NCI-H187 (cell line): ENCODE measurements around the gene DGKB.

Experiments used
- DNase-seq, 2 experiments: peaks; one replicate each; lab custom pipeline; 2025; lab: John Stamatoyannopoulos, UW

Gene DGKB

GRCh38 chr7:14385074-14385473, 517.5 kb downstream of the DGKB start:
- no peak for DNase-seq

DNA sequence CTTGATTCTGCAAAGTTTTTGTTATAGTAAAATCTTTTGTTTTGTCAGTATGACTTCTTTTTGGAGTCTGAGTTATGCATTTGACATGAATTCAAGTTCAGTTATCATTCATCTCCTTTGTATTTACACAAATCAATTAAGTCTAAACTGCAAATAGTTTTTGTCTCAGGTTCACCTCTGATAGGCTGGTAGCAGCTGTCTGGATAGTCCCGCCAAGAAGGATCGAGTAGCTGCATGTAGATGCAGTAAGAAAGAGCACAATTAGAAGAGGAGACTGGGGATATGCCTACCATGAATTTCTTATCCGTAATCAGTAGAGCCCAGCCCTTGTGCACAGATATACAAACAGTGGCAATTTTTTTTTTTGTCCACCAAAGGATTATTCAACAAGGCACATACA, 520.6 kb downstream of the DGKB start:
- DNase-seq, result no peak

DNA sequence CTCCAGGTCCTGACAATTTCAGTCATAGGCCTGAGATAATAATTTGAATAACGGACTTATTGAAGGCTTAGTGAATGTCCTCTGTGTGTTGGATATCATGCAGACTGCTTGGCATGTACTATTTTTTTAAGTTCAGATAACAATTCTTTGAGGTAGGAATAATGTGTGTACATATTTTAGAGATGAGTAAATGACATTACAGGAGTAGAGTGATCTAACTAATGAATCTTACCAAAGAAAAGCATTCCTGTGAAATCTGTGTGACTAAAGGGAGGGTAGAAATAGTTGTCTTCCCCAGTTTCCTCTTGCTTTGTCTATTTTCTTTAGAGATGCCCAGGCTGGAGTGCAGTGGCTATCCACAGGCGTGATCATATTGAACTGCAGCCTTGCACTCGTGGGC, 521.2 kb downstream of the DGKB start:
- DNase-seq, result no peak

GRCh38 chr7:14380881-14381280, 521.7 kb downstream of the DGKB start:
- DNase-seq, result no peak

DNA sequence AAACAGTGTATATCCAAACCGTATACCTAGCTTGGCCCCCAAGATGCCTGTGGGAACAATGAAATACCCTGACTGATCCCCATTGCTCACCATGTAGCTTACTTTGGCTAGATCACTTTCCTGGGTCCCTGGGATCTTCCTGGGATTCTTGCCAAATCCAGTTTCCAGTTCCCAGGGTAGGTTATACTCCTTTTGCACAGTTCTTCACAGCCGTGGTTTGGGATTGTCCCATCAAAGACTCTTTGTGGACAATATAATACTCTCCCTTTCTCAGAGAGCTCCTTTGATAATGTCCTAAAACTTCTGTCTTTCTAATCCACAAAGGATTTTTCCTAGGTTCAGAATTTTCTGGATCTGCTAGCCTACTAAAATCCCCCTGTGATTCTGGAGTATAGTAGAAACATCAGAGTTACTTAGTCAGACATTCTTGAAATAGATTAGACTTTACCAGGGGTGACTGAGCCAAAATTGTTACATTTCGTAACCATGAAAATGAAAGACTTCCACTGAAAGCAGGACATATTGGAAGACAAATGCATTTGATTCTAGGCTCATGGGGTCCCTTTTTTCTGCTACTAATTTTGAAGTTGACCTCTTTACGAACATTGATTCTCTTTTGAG, 524.8 kb downstream of the DGKB start:
- DNase-seq, result no peak

DNA sequence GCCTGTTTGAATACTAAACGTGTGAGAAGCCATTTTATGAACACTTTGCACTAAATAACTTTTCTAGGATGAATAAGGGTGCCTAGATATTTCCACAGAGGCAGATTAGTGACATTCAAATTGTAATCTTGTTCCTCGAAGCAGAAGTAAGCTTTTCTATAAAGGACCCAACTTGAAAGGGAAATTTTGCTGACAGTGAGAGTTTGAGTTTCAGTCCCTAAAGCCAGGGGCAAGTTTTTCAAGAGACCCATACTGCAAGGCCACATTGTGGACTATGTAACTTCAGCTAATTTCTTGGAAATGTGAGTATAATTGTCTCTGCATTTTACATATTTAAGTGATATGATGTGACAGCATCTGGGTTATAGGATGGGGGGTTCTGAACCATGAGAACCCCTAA, 525.8 kb downstream of the DGKB start:
- DNase-seq, result no peak

GRCh38 chr7:14375998-14376397, 526.6 kb downstream of the DGKB start:
- DNase-seq, result no peak

DNA sequence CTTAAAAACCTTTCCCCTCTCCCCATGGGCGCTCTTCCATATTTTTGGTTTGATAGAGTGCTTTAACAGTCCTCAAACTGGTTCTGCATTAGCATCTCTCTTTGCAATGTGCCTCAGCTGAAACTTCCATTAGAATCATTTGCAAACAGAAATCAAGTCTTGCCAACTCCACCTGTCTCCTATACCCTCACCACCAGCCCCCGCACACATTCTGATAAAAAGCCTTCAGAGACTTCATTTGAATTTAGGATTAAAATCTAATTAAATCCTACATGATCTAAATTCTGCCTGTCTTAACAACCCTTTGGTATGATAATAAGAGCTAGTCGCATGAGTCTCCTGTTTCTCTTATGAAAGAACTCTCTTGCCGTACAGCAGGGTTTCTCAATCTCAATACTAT, 528.2 kb downstream of the DGKB start:
- DNase-seq, result no peak

DNA sequence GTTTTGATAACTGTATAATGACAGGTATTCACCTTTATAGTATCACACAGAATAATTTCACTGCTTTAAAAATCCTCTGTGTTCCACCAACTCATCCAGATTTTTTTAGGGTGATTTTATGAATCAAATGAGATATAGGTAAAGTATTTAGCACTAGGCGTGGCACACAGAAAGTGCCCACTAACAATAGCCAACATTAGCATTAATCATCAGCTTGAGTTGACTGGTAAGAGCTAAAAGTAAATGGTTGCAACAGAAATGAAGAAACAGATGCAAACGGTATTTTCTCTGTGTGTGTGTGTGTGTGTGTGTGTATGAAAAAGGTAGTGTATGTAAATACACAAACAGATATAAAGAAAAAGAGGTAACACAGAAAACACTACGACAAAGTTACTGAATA, 534.3 kb downstream of the DGKB start:
- DNase-seq, result no peak

- DNase-seq, result no peak
Observed at GRCh38 chr7:14351167-14351566, 551.4 kb downstream of the DGKB start.

DNA sequence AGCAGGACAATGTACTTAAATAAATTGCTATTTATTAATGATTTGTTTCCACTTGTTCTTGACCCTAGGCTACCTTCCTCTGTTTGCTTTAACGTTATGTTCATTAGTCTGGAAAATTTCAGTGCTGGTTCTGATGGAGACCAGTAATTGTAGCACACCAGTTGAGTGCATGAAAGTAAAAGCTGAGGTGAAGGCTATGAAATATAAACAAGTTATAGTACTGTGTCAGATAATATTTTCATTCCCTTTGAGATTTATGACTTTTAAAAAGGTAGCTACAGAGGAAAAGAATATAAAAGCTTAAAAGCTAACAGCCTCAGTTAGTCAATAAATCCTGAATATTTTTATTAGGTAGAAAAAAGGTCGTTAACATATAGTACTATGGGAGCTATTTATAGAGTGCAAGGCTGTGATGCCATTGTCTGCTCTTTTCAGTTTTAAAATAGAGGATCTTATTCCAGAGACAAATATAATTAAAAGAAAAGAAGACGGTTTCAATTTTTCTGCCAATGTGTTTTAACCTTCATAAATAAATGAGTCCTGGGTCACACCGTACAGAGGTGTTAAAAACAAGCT, 561.3 kb downstream of the DGKB start:
- no peak for DNase-seq

- DNase-seq, result no peak
Observed at GRCh38 chr7:14340393-14341074, 562.0 kb downstream of the DGKB start.

DNA sequence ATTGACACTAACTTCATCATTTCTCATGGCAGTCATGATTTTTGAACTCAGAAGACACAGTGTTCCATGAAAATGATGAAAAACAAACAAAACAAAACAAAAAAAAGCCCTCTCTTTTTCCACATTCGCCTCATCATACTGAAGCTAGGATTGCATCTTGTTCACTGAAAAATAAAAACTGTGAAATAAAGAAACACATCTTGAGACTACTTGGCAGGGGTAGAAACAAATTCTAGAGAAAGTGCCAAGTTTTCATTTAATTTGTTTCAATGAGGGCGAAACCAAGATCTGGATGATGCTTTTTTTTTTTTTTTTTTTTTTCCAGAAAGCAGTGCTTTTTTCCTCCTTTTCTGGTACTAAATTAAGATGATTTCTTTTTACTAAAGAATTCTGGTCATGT, 562.7 kb downstream of the DGKB start:
- no peak for DNase-seq

DNA sequence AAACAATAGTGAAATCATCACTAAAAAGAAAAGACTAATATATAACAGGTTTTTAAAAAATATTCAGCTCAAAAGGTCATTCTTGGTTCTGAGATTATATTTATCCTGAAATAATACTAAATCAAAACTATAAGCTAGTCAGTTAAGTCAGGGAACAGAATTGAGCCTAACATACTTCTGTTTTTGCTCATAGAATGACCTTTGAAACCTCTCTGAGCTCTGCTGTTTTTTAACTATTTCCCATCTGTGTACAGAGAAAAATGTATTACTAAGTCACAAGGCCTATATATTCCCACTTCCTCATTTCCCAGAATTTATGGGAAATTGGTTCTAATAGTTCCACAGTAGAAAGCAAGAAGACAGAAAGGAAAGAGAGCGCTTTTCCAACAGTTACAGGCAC, 566.3 kb downstream of the DGKB start:
- DNase-seq, result no peak

DNA sequence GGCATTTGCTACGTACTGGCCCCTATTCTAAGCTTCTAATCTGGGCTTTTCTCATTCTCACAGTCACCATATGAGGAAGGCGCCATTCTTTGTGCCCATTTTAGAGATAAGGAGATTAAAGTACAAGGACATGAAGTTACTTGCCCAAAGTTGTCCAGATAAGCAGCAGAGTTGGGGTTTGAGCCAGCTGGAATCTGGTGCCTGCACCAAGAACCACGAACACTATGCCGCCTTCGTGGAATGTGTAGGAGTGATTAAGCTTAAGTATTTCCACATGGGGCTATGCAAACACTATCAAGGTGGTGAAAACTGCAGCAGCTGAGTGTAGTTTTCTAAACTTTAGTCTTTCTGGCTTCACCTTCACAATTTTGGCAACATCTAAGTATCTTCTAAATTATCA, 570.4 kb downstream of the DGKB start:
- DNase-seq, result no peak

- no peak for DNase-seq
Observed at GRCh38 chr7:14324767-14325166, 577.8 kb downstream of the DGKB start.

GRCh38 chr7:14322724-14323123, 579.8 kb downstream of the DGKB start:
- DNase-seq, result no peak

GRCh38 chr7:14321947-14322346, 580.6 kb downstream of the DGKB start:
- no peak for DNase-seq

GRCh38 chr7:14309432-14309831, 593.1 kb downstream of the DGKB start:
- DNase-seq, result no peak

DNA sequence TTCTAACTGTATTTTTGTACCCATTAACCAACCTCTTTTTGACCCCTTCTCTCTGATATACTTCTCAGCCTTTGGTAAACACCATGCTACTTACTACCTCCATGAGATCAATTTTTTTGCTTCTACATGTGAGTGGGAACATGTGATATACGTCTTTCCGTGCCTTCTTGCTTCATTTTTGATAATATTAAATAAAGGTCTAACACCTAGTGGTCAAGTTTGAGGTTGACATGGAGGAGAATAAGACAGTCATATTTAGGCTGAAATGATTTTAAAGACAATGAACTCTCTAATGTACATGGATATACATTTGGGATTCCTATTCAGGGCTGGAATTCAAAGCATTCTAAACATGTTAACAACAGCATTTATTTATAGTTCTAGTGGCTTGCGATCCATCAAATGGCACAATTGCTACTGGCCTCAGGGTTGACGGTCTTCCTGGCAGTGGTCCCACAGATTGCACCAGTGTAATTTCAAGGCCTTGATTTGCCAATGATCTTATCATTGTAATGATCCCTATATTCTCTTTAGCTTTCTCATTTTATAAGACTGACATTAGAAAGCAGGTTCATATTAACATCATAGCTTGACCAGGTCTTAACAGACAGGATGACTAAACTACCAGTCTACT, 597.2 kb downstream of the DGKB start:
- DNase-seq, result no peak

GRCh38 chr7:14303536-14303935, 599.0 kb downstream of the DGKB start:
- DNase-seq, result no peak

- no peak for DNase-seq
Observed at GRCh38 chr7:14294637-14295036, 607.9 kb downstream of the DGKB start.

DNA sequence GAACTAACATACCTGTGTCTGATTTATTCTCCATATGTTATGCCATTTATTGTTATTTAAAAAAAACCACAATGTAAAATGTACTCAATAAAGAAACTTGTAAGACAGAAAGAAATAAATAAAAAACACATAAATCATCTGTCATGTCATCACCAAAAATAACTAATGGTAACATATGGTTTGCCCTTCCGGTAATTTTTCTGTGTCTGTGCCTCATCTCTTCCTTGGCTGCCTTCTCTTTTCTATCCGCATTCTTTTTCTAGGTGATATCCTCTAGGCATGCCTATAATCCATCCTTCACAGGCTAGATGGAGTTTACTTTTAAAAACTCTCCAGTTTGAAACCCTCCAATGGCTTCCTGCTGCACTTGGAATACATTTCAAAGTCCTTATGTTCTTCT, 609.1 kb downstream of the DGKB start:
- no peak for DNase-seq
